GM18870 (cell line): Measurements from ENCODE around the gene MPPED1.

Experiments used
- ATAC-seq: cut with Tn5 transposase; IDR thresholded peaks from one replicate; pipeline ENCODE4 v1.9.1; 2021; ENCODE audit warnings: moderate library complexity; ENCODE audit not compliant: unreplicated experiment

Gene MPPED1

DNA sequence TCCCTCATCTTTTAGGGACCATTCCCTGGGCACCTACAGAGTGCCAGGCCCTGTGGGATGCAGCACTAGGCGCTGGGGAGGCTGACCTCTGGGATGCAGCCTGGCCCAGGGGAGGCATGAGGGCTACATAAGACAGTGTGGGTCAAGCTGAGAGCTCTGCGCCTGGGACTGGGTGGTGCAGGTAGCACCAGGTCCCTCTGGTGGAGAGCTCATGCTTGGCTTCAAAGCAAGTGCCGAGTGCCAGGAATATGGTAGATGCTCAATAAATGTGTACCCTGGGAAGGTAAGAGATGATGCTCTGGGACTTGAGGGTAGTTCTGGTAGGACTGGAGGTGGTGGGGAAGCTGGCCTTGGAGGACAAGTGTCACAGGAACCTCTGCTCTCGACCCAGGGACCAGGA is 2.0 kb upstream of the MPPED1 start:
- no peak for ATAC-seq

DNA sequence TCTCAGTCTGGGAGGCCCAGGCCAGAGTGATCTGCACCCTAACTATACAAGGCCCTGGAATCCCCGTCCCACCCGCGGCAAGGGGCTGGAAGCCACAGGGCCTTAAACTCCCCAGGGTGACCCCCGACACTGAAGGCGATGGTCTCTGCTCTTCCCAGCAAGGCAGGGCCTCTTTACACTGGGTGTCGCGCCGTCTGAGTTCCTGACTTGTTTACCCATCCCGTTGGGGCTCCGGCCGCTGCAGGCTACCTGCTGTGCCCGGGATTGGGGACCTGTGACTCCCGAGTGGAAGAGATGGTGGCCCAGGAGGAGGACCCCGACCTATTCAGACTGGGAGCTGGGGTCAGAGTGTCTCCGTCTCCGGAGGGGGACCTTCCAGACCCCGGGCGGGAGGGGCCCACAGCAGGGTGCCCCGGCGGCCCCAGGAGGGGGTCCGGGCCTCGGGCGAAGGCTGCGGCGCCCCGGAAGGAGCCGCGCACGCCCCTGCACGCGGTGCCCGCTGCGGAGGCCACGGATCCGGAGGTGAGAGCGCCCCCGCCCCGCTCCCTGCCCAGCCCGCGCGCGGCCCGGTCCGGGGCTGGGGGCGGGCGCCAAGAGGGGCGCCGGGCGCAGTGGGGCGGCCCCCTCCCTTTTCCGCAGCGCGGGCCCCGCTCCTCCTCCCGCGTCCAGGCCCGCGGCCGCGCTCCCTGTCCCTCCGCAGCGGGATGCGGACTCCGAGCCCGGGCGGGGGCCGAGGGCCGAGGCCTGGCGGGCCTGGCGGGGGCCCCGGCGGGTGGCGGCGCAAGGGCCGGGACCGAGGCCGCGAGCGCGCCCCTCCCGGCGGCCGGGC is 560 bp upstream of the MPPED1 start:
- no peak for ATAC-seq

DNA sequence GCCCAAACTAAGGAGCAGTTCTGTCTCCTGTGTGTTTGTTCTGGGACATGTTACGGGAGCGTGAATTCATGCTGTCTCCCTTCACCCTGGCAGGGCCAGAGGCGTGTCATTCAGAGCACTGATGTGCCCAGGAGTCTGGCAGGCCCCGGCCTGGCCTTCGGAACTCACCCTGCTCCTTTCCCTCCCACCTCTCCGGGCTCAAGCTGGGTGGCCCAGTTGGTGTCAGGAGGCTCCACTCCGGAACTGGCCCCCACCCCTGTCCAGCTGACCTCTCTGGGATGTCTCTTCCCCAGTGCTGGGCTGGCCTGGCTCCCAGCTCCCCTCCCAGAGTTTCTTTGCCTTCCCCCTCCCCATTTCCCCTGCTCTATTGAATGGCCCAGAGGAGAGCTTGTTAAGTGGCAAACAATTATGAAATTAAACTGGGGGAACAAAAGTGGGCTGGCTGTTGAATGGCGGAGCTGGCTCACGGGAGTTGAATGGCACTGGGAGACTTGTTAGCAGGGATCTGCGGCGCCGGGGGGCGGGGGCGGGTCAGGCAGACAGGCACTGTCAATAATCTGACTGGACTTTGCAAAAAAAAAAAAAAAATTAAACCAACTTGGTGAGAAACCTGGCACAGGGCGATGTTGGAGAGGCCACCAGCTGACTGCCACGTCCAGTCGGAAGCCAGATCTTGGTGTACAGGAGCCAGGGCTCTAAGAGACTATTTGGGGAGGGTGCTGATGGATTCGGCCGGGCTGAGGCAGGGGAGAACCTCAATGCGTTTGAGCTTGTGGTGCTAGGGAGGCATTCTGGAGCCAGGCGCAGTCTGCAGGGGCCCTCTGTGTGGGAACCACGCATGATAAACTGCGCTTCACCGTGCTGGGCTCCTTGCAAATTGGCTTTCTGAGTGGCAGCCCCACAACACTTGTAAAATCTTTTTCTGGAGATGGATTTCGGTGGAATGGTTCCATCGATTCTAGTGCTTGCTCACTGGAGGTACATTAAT is 1.3 kb downstream of the MPPED1 start:
- ATAC-seq: no peak

DNA sequence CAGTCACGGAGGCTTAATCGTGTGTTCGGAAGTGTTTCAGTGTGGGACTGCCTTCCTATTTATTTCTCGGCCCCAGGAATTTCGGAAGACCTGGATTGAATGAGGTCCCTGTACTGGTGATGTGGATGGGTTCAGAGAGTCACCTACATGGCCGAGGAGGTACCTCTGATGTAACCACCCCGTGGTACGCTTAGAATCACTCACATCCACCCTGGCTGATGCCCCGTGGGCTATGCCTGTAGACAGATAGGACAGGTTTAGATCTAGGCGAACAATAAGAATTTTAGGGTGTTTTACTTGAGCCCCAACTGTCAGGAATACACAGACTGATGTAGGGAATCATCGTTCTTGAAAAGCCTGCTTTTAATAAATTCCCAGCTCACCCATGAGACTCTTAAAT is 2.0 kb downstream of the MPPED1 start:
- no peak for ATAC-seq

DNA sequence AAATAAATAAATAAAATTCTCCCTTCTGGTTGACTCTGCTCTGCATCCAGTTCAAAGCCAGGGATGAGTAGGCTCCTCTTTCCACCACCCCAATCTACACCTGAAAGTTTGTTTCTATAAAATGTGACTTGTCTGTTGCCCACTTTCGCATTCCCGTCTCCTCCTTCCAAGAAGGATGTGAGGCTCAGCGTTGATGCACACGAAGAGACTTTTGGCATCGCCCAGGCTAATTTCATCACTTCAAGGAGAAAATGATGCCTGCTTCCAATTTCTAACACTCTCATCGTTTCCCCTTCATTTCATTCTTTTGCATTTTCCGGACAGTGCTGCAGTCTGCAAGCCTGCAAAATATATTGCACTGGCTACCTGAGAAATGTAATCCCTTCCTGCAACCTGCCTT is 3.9 kb downstream of the MPPED1 start:
- no peak for ATAC-seq

DNA sequence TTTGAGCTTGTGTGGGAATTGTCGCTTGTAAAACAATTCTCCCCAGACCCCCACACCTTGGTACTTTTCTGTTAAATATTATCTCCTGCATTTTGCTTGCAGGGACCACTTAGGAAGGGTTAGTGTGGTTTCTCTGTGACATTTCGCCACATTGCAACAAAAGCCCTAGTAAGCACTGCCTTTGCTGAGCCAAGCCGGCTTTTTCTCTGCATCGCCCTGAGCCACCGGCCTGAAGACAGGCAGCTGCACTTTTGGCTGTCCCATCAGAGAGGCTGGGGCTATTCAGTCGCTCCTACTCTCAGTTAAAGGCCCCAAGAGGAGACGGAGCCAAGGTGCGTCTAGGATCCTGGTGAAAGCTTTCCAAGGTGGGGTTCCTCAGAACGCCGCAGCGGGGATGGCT is 5.7 kb downstream of the MPPED1 start:
- no peak for ATAC-seq

DNA sequence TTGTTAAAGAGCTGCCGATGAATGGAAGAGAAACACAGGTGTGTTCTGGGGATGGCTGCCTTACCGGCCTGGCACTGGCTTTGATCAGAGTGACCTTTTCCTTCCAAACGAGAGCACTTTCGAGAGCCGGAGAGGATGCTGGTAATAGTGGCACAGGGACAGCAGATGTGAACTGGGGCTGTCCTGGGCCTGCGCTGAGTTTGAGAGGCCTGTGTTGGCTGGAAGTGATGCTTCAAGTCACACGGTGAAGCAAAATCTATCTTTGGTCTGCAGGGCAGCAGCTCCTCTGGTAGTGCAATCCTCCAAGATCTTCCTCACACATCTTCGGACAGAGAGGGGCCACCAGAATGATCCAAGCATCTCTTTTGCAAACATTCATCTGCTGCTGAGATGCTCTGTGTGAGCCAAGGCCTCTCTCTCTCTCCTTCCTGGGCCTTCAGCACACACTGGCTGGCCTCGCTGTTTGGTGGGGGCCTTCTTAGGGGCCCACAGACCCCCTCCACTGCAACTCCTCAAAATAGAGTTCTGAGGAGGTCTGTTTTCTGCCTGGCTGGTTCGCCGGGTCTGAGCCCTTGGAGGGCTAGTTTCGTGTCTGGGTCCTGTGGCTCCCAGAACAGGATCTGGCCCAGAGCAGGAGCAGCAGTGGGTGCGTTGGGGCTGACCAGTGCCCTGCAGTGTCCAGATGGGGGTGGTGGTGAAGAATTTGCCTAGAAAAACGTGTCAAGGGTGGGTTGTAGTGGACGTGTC is 6.4 kb downstream of the MPPED1 start:
- ATAC-seq: no peak

DNA sequence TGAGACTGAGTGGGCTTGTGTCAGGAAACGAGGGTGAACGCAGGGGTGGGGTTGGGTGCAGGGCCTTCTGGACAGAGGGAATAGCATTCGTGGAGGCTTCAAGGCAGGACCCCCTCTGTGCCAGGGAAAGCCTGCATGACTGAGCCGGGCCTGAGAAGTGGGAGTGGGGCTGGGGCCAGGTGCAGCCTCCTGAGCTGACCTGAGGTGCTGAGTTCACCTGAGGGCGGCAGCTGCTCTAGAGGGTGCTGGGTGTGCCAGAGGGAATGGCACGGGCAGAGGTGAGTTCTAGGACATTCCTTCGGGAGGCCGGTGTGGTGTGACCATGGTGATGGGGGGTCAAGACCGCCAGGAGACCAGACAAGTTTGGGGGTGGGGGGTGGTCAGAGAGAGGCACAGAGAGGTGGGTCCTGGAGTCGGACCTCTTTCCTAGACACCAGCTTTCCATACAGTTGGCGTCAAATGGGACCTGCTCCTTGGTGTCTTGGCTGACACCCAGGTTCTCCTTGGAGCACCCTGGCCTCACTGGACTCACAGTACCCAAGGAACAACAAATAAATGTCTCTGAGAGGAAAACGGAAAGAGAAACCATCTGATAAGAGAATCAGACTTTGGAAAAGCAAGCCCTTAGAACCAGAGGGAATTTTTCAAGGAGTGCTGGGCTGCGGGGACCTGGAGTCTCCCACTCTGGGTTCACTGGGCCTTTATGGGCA is 7.7 kb downstream of the MPPED1 start:
- ATAC-seq: no peak

DNA sequence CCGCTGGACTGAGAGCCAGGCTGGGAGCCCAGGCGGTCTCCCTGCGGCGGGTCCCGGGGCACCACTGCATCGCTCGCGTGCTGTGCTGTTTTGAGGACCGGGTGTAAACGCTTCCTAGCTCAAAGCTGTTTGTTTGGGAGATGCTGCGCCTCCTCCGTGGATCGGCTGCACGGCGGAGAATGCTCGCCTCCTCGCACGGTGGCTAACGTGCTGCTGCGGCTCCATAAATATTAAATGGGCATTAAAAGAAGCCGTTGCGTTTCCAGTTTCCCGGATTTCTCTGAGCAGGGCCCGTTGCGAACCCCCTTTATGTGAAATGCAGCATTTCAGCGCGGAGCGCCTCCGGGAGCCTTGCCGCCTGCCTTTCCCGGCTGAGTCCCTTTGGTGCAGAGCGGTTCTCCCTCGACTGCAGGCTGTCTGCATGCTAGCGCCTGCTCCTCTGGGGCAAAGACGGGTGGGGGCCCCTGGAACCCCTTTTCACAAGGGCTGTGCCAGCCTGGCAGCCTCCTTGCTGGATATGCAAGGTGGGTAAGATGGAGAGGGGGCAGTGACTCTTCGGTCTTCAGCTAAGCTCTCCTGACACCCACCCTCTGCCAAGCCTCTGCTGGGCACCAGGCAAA is 9.3 kb downstream of the MPPED1 start:
- no peak for ATAC-seq

DNA sequence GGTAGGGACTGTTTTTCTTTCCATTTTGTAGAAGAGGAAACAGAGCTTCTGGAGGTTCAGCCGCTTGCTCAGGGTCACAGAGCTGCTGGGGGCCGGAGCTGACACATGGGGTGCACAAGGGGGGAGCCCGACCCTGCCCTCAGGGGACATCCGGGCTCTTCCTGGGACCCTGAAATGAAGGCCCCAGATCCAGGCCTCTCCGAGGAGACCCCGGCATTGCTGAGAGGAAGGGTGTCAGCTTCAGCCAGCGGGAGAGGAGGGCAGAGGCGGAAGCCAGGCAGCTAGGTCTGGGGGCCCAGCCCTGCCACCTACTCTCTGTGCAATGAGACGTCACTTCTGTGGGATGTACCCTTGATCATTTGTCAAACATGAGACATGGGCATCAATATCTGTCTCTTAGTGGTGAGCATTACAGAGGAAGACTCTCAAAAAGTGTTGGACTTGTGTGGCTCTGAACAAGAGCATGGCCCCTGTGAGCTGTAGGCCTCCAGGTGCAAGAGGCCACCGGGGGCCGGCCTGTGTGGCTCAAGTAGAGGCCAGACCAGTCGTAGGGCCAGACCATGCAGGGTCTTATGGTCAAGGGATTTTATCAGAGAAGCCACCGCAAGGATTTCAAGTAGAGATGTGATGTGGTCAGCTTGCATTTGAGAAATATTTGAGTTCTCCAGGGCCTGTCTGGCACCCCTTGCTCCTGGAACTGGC is 10.3 kb downstream of the MPPED1 start:
- ATAC-seq: no peak

DNA sequence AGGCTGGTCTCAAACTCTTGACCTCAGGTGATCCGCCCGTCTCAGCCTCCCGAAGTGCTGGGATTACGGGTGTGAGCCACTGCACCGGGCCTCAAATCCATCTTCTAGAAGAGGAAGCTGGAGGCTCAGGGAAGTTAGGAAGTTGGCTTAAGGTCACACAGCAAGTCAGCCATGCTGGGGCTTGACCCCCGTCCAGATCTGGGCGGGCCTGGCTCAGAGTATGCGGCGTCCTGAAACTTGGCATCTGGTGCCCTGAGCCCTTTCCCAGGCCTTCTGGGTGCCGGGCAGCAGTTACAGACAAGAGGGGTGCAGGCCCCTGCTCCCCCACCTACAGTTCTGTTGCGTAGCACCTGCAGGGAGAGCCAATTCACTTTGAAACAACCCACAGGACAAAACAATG is 11.2 kb downstream of the MPPED1 start:
- ATAC-seq: no peak

DNA sequence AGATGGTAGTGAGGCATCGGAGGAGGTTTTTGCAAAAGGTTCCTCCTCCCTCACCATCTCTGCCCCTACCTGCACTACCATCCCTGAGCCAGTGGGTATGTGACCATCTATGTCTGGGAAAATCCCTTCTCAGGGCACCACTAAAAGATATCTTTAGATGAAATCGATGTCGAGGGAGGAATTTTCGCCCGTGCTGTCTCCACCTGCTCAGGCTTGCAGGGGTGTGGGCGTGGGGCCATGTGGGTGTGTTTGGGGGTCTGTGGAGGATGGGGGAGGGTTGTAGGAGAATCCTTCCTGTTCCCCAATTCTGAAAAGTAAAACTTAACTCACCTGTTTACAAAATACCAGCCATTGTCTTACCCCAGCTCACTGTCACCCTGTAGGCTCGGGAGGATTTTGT is 12.4 kb downstream of the MPPED1 start:
- ATAC-seq: no peak

DNA sequence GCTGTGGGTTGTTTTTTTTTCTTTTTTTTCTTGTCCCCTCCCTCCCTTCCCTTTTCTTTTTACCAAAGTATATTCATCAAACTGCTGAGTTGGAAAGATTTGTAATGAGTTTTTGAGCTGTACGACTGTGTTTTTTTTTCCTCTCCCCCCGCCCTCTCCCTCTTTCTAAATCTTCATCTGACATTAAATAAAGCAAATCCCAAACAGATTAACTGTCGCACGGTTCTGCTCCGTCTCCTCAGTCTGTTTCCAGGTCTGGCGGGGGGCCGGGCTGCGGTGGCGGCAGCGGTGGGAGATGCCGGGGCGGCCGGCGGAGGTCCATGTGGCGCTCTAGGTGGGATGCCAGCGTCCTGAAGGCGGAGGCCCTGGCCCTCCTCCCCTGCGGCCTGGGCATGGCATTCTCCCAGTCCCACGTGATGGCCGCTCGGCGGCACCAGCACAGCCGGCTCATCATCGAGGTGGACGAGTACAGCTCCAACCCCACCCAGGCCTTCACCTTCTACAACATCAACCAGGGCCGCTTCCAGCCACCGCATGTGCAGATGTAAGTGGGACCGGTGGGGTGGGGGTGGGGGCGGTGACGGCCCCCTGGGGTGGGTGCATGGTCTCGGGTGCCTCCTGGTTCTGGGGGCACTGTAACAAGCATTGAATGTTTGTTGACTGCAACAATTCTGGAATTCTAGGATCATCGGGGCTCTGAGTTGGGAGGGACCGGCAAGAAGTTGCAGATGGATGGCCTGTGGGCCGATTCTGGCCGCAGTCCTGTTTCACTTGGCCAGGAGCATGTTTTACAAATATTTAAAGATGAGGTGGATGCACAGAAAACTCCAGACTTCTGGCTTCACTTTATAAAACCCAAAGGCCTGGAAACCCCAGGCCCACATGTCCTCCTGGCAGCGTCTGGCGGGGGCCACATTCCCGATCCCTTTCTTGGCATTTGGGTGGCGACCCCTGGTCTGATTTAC is 13.1 kb downstream of the MPPED1 start:
- ATAC-seq: no peak

DNA sequence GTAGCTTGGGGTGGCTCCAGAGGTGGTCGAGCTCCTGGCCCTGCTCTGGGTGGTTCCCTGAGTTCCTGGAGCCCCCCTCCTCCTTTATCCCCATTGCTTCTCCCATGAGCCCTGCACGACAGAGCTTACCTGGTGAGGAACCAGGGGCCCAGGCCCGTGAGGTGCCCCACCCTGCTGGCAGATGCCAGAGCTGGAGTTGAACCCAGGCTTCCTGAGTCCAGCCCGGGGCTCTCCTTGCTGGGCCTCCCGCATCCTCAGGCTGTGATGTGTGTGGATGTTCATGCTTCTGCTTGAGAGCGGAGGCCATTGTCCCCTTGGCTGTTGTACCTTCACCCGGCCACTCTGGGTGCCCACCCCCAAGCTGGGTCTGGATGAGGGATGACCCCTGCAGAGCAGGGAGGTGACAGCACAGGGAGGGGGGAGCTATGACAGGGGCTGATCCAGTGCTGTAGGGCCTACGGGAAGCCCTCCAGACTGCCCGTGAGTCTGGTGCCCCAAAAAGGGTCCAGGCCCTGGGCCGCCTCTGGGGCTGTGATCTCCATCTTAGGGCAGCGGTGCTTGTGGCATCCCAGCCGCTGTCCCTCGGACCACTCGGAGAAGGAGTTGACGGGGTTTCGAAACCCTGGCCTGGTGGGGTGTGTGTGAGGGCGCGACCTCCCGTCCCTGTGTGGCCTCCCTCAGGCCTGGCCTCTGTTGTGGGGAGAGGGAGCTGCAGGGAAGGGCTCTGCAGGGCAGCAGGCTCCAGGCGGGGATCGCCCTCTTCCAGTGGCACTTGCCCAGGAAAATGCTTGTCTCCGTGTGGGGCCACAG is 14.4 kb downstream of the MPPED1 start:
- ATAC-seq: no peak

DNA sequence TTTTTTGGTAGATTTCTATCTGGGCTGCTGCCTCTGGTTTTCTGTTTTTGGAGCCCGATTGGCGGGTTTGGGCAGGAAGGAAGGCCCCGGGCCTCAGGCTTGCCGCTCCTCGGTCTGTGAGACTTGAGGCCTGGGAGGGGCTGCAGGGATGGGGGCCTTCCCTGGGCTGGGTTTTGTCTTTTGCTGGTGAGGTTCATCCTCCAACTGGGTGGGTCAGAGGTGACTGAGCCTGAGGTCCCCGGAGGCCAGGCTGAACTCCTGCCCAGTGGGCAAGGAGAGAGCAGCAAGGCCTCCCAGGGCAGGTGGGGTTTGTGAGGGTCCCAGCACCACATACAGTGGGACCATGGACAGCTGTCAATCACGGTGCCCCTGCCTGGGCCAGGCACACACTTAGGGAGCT is 15.0 kb downstream of the MPPED1 start:
- no peak for ATAC-seq

DNA sequence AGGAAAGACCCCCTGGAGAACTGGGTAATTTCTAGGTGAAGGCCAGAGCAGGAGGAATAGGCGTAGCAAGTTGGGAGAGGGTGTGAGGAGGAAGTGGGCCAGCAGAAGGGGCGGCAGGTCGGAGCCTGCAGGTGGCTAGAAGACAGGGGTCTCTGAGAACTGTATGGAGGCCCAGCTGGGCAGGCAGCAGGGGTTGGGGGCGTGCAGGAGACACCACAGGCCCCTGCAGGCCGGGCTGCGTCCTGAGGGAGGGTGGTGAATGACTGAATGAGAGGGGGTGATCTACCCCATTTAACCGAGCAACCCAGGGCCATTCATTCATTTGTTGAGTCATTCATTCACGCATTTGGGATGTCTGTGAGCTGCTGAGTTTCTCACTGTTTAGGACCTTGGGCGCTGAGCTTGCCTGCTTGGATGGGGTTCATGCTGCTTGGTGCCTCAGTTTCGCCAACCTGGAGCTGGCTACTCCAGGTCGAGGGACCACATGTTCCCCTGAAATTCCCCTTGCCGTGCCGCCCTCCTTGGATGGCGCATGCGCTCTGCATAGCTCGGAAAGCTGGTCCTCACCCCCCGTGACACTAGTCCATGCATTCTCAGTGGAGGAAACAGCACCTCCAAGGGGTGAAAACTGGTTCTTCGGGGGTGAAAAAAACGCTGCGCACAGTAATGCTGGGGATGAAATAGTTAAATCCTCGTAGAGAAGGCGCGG is 15.6 kb downstream of the MPPED1 start:
- no peak for ATAC-seq

DNA sequence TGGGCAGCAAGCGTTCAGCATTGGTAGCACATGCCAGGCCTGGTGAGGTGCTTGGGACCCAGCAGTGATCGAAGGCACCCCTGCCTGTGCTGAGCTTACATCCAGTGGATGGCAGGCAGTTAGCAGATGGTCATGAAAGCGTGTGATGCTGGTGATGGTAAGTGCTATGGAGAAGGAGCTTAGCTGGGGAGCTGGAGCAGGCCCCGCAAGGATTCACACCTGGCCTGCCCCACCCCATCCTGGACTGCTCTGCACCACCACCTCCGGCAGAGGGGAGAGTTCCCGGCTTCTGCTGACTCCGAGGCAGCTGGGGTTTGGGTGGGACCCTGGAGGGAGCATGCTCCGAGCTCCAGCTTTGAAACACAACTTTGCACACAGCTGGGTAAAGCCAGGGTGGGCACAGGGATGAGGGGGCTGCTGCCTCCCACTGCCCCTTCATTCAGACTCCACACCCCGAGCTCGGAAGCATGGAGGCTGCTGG is 16.2 kb downstream of the MPPED1 start:
- ATAC-seq: no peak
